Esophagus muscularis mucosa (tissue), 4 donors: ENCODE data around the gene KMT2D. TPM values are rescaled to one million over a fixed set of nuclear protein-coding genes. Genes with fewer than 3 reads are reported as not detected.
"Not testable (repeated sequence)": the region's sequence is repeated elsewhere in the genome, so short reads cannot be mapped to it uniquely, and the experiment has no call there.

Experiments
- DNase-seq: peaks from one replicate; pipeline ENCODE4 v3.0.0-alpha.2; 2017; ENCODE audit errors: extremely low spot score
- H3K27ac ChIP-seq, 4 donors: fragments of 200-600 bp; sonication (generic); replicated peaks in 1 of 4; 1 replicate in 3 of 4; 2 replicates in 1 of 4; pipeline ENCODE4 v1.5.1; 2016 to 2019; ENCODE audit warnings: mild to moderate bottlenecking in 1 of 4
- H3K27me3 ChIP-seq, 4 donors: fragments of 200-600 bp; sonication (generic); one replicate each; pipeline versions ENCODE4 v1.5.1 to v1.6.0; 2016 to 2019
- H3K36me3 ChIP-seq, 4 donors: fragments of 200-600 bp; sonication (generic); one replicate each; pipeline ENCODE4 v1.5.1; 2016 to 2019
- H3K4me1 ChIP-seq, 4 donors: fragments of 200-600 bp; sonication (generic); one replicate each; pipeline ENCODE4 v1.5.1; 2016 to 2019
- H3K4me3 ChIP-seq, 4 donors: fragments of 200-600 bp; sonication (generic); 1 replicate in 2 of 4; 2 replicates in 2 of 4; pipeline ENCODE4 v1.5.1; 2016 to 2019; ENCODE audit warnings: mild to moderate bottlenecking in 4 of 4, moderate library complexity in 1 of 4
- H3K9me3 ChIP-seq, 4 donors: fragments of 200-600 bp; sonication (generic); 1 replicate in 3 of 4; 2 replicates in 1 of 4; pipeline ENCODE4 v1.5.1; 2016 to 2019
- EP300 ChIP-seq: sonication (generic); formaldehyde crosslinking; IDR thresholded peaks from one replicate; pipeline ENCODE4 v1.6.1; 2017; ENCODE audit warnings: antibody characterized with exemption
- POLR2A ChIP-seq: fragments of 450-650 bp; IDR thresholded peaks from one replicate; pipeline ENCODE4 v1.6.1; 2017; ENCODE audit warnings: antibody characterized with exemption, moderate library complexity, mild to moderate bottlenecking, low read depth
- POLR2AphosphoS5 ChIP-seq, 2 donors: sonication (generic); formaldehyde crosslinking; IDR thresholded peaks; one replicate each; pipeline ENCODE4 v1.6.1; 2017; ENCODE audit warnings: antibody characterized with exemption in 2 of 2
- WGBS: methylation state at CpG from one replicate; pipeline ENCODE4 v1.1.5; 2018; 5-methylcytosine and 5-hydroxymethylcytosine counted together
- intact Hi-C: fragments of 100-400 bp; cut with DNase I; formaldehyde crosslinking; loops from one replicate; pipeline ENCODE4 v1.15.1; 2023
- total RNA-seq, 4 donors: library from RNA; depleted of rRNA; stranded (reverse); fragments of >200 nt; gene quantifications; one replicate each; pipeline versions ENCODE4 v1.1.0 to v1.2.1, GENCODE V29; 2016
- TF ChIP-seq, protein P1 (sequence below), 3 experiments: fragments of 200-600 bp in 2 of 3; fragments of 450-650 bp in 1 of 3; sonication (generic) in 2 of 3; IDR thresholded peaks; one replicate each; pipeline ENCODE4 v1.5.1; 2017 to 2019; ENCODE audit warnings: antibody characterized with exemption in 3 of 3, mild to moderate bottlenecking in 2 of 3, moderate library complexity in 1 of 3

The KMT2D gene
- total RNA-seq, 4 donors from 2014 or later: 47.2 to 85.2 (median 76.2) TPM

DNA sequence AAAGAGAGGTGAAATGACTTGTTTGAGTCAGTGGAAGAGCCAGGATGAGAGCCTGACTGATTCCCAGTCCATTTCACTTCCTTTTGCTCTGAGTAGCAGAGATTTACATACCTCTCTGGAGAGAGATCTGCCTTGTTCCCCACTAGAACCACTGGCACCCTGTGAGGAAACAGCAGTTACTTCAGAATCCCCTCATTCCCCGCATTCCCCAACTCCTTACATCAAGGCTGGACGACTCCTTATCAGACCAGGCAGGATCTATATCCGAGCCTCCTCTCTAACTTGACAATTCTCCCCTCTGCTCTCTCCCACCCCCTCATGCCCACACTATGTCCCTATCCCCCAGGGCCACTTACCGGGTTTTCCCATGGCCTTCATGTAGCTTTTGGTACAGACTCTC is 5.5 kb upstream of the KMT2D start:
- 87% methylated on average over 4 of the region's 4 CpGs for WGBS
- no peaks in the 10 kb centered on the region for H3K27me3 ChIP-seq
- no peak overlapping the region for H3K27ac ChIP-seq
- H3K9me3 ChIP-seq: no peaks in the 10 kb centered on the region
- H3K4me1 ChIP-seq: peaks cover 14 to 34% (median 26%) of the 10 kb centered on the region in 4 donors
- H3K36me3 ChIP-seq: no peaks in the 10 kb centered on the region
- H3K4me3 ChIP-seq: no peak overlapping the region
- no peak for TF ChIP-seq POLR2A
- no peak for TF ChIP-seq EP300
- no peak for TF ChIP-seq POLR2AphosphoS5 (IDR thresholded peaks at IDR 0.05)
- TF ChIP-seq, protein P1, sequence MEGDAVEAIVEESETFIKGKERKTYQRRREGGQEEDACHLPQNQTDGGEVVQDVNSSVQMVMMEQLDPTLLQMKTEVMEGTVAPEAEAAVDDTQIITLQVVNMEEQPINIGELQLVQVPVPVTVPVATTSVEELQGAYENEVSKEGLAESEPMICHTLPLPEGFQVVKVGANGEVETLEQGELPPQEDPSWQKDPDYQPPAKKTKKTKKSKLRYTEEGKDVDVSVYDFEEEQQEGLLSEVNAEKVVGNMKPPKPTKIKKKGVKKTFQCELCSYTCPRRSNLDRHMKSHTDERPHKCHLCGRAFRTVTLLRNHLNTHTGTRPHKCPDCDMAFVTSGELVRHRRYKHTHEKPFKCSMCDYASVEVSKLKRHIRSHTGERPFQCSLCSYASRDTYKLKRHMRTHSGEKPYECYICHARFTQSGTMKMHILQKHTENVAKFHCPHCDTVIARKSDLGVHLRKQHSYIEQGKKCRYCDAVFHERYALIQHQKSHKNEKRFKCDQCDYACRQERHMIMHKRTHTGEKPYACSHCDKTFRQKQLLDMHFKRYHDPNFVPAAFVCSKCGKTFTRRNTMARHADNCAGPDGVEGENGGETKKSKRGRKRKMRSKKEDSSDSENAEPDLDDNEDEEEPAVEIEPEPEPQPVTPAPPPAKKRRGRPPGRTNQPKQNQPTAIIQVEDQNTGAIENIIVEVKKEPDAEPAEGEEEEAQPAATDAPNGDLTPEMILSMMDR (IDR thresholded peaks at IDR 0.05): no peak
- DNase-seq: no peak
- intact Hi-C loops: loop anchor here (5.0 kb wide), 1 partner anchor 46 kb away; the partner anchor contains the start of gene LMBR1L

GRCh38 chr12:49064767-49065152 is 4.2 kb upstream of the KMT2D start:
- Histone ChIP-seq H3K4me1 (peaks cover 5 to 28% (median 21%) of the 10 kb centered on the region in 4 donors), H3K27ac (no peak overlapping the region), H3K36me3 (no peaks in the 10 kb centered on the region), H3K4me3 (no peak overlapping the region), H3K27me3 (no peaks in the 10 kb centered on the region), H3K9me3 (no peaks in the 10 kb centered on the region)
- WGBS: no CpG with 5 or more reads among the region's 5 CpGs
- no peak for TF ChIP-seq EP300
- TF ChIP-seq, protein P1 (IDR thresholded peaks at IDR 0.05): no peak
- no peak for TF ChIP-seq POLR2A
- TF ChIP-seq POLR2AphosphoS5 (IDR thresholded peaks at IDR 0.05): no peak
- DNase-seq: no peak
- intact Hi-C loops: loop anchor here (5.0 kb wide), 3 partner anchors 48 to 168 kb away; partner anchors contain the start of gene LMBR1L

DNA sequence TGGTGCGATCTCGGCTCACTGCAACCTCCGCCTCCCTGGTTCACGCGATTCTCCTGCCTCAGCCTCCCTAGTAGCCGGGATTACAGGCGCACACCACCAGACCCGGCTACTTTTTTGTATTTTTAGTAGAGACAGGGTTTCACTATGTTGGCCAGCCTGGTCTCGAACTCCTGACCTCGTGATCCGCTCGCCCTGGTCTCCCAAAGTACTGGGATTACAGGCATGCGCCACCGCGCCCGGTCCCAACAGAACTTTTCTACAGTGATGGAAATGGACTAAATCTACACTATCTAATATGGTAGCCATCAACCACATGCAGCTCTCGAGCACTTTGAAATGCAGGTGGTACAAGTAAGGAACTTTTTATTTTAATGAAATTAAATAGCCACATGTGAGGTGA is 1.3 kb upstream of the KMT2D start:
- H3K36me3 ChIP-seq, H3K27ac ChIP-seq, H3K27me3 ChIP-seq, H3K9me3 ChIP-seq, DNase-seq, H3K4me3 ChIP-seq: not testable (repeated sequence)
- H3K4me1 ChIP-seq: peaks cover 20 to 44% (median 37%) of the 10 kb centered on the region in 4 donors
- intact Hi-C loops: loop anchor here (5.0 kb wide), 2 partner anchors 65 to 170 kb away; no protein-coding TSS in a partner anchor
- 90% methylated on average over 17 of the region's 17 CpGs for WGBS

DNA sequence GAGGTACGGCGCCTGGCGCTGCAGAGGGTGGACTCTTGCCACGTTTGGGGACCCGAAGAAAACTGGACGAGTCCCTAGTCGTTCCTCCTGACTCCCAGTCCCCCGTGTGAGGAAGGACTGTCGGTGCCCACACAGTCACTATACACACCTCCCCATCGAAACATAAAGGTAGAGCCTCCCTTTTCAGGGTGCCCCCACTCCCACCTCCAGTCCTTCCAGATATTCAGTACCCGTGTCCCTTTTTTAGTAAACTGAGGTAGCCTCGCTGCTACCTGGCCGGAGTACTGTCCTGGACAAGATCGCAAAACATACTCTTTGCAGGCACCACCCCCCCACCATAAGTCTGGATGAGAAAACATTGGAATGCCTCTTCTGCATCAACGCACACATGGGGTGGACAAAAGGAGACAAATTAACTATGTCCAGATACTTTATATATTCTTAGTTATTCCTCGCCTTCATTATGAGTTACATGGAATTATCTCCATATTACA is 610 bp upstream of the KMT2D start:
- peak overlapping the region; percentile 77 to 100 (median 98) for H3K4me3 ChIP-seq
- peaks cover 27 to 51% (median 44%) of the 10 kb centered on the region in 4 donors for H3K4me1 ChIP-seq
- TF ChIP-seq, protein P1 (IDR thresholded peaks at IDR 0.05): no peak
- TF ChIP-seq POLR2AphosphoS5 (IDR thresholded peaks at IDR 0.05) (no peak), POLR2A (no peak), EP300 (no peak)
- H3K27me3 ChIP-seq: no peaks in the 10 kb centered on the region
- peak overlapping the region; percentile 96 to 98 (median 96) for H3K27ac ChIP-seq
- H3K36me3 ChIP-seq: no peaks in the 10 kb centered on the region
- H3K9me3 ChIP-seq: no peaks in the 10 kb centered on the region
- 12% methylated on average over 12 of the region's 16 CpGs for WGBS
- DNase-seq: no peak
- intact Hi-C loops: loop anchor here (5.0 kb wide), 2 partner anchors 66 to 171 kb away; no protein-coding TSS in a partner anchor

- H3K4me3 ChIP-seq: peak overlapping the region; percentile 77 to 100 (median 98)
- TF ChIP-seq, protein P1 (IDR thresholded peaks at IDR 0.05): no peak
- TF ChIP-seq POLR2A (no peak), EP300 (no peak), POLR2AphosphoS5 (IDR thresholded peaks at IDR 0.05) (no peak)
- intact Hi-C loops: loop anchor here (5.0 kb wide), 2 partner anchors 68 to 173 kb away; no protein-coding TSS in a partner anchor
- H3K9me3 ChIP-seq: no peaks in the 10 kb centered on the region
- peak overlapping the region; percentile 96 to 98 (median 96) for H3K27ac ChIP-seq
- peaks cover 41 to 68% (median 59%) of the 10 kb centered on the region in 4 donors for H3K4me1 ChIP-seq
- no peak for DNase-seq
- no peaks in the 10 kb centered on the region for H3K27me3 ChIP-seq
- 0% methylated on average over 13 of the region's 70 CpGs for WGBS
- peaks cover 2 to 8% (median 7%) of the 10 kb centered on the region in 4 donors for H3K36me3 ChIP-seq
These were observed 1.1 kb downstream of the KMT2D start for GRCh38 chr12:49059299-49060171.
